Measurements from ENCODE around the gene CCDC6.

The CCDC6 gene

GRCh38 chr10:59851864-59852263 lies 54.5 kb downstream of the CCDC6 start:
- no peak for DNase-seq (ENCODE audit: low read depth)

GRCh38 chr10:59847888-59848287 lies 58.5 kb downstream of the CCDC6 start:
- no peak for DNase-seq (ENCODE audit: low read depth)

- no peak for DNase-seq (ENCODE audit: low read depth)
Measured at GRCh38 chr10:59847326-59847725, 59.0 kb downstream of the CCDC6 start.

- DNase-seq (ENCODE audit: low read depth) = no peak
Measured at GRCh38 chr10:59844436-59844835, 61.9 kb downstream of the CCDC6 start.

- no peak for DNase-seq (ENCODE audit: low read depth)
Measured at GRCh38 chr10:59843748-59844147, 62.6 kb downstream of the CCDC6 start.

- no peak for DNase-seq (ENCODE audit: low read depth)
Measured at GRCh38 chr10:59839576-59839975, 66.8 kb downstream of the CCDC6 start.

- DNase-seq (ENCODE audit: low read depth) = no peak
Measured at GRCh38 chr10:59838085-59838789, 68.1 kb downstream of the CCDC6 start.

- DNase-seq (ENCODE audit: low read depth) = no peak
Measured at GRCh38 chr10:59833810-59834209, 72.5 kb downstream of the CCDC6 start.

- DNase-seq (ENCODE audit: low read depth) = no peak
Measured at GRCh38 chr10:59832506-59832905, 73.8 kb downstream of the CCDC6 start.

- DNase-seq (ENCODE audit: low read depth) = no peak
Measured at GRCh38 chr10:59831658-59832503, 74.5 kb downstream of the CCDC6 start.

- no peak for DNase-seq (ENCODE audit: low read depth)
Measured at GRCh38 chr10:59830601-59831259, 75.6 kb downstream of the CCDC6 start.

- no peak for DNase-seq (ENCODE audit: low read depth)
Measured at GRCh38 chr10:59829601-59830000, 76.8 kb downstream of the CCDC6 start.

- no peak for DNase-seq (ENCODE audit: low read depth)
Measured at GRCh38 chr10:59829024-59829423, 77.3 kb downstream of the CCDC6 start.

GRCh38 chr10:59825932-59826331 lies 80.4 kb downstream of the CCDC6 start:
- DNase-seq (ENCODE audit: low read depth) = no peak

GRCh38 chr10:59823751-59824150 lies 82.6 kb downstream of the CCDC6 start:
- no peak for DNase-seq (ENCODE audit: low read depth)

- no peak for DNase-seq (ENCODE audit: low read depth)
Measured at GRCh38 chr10:59823111-59823510, 83.2 kb downstream of the CCDC6 start.

GRCh38 chr10:59820471-59820870 lies 85.9 kb downstream of the CCDC6 start:
- DNase-seq (ENCODE audit: low read depth) = no peak

GRCh38 chr10:59819683-59820082 lies 86.7 kb downstream of the CCDC6 start:
- no peak for DNase-seq (ENCODE audit: low read depth)

- no peak for DNase-seq (ENCODE audit: low read depth)
Measured at GRCh38 chr10:59819265-59819664, 87.1 kb downstream of the CCDC6 start.

GRCh38 chr10:59817773-59818172 lies 88.6 kb downstream of the CCDC6 start:
- DNase-seq (ENCODE audit: low read depth) = no peak

GRCh38 chr10:59814878-59815277 lies 91.5 kb downstream of the CCDC6 start:
- DNase-seq (ENCODE audit: low read depth) = no peak

- DNase-seq (ENCODE audit: low read depth) = no peak
Measured at GRCh38 chr10:59812519-59813122, 93.7 kb downstream of the CCDC6 start.

GRCh38 chr10:59809644-59809974 lies 96.7 kb downstream of the CCDC6 start:
- no peak for DNase-seq (ENCODE audit: low read depth)
